Body of pancreas (tissue), 4 donors: ENCODE measurements around the gene NBL1. TPM values are rescaled to one million over a fixed set of nuclear protein-coding genes. Genes with fewer than 3 reads are reported as not detected.

Experiments
- ATAC-seq: fragments of 150-250 bp; one replicate; pipeline ENCODE4 v1.9.1; 2016
- DNase-seq, 4 donors: peaks; one replicate each; pipeline ENCODE4 v3.0.0-alpha.2; 2019
- H3K27ac ChIP-seq, 4 donors: fragments of 200-600 bp; sonication (generic); 1 replicate in 3 of 4; 2 replicates in 1 of 4; pipeline versions ENCODE4 v1.5.1 to v1.6.1; 2016 to 2019; ENCODE audit warnings: mild to moderate bottlenecking in 1 of 4, mixed read lengths in 1 of 4, moderate library complexity in 1 of 4
- H3K27me3 ChIP-seq, 2 donors: fragments of 200-600 bp; sonication (generic); one replicate each; pipeline ENCODE4 v1.6.0; 2016; ENCODE audit warnings: mild to moderate bottlenecking in 1 of 2
- H3K36me3 ChIP-seq, 2 donors: fragments of 200-600 bp; sonication (generic); replicated peaks in 1 of 2; 2 replicates each; pipeline ENCODE4 v1.5.1; 2016; ENCODE audit warnings: low read depth in 2 of 2; ENCODE audit not compliant: insufficient read depth in 1 of 2
- H3K4me1 ChIP-seq: fragments of 200-600 bp; sonication (generic); one replicate; pipeline ENCODE4 v1.6.0; 2016
- H3K4me3 ChIP-seq, 2 donors: fragments of 200-600 bp; sonication (generic); 1 replicate in 1 of 2; 2 replicates in 1 of 2; pipeline ENCODE4 v1.5.1; 2016 to 2019
- H3K9me3 ChIP-seq, 3 donors: fragments of 200-600 bp; sonication (generic); 1 replicate in 2 of 3; 2 replicates in 1 of 3; pipeline ENCODE4 v1.5.1; 2016
- POLR2A ChIP-seq, 3 donors: fragments of 450-650 bp; IDR thresholded peaks; one replicate each; pipeline ENCODE4 v1.6.1; 2016; ENCODE audit warnings: antibody characterized with exemption in 3 of 3, mild to moderate bottlenecking in 2 of 3
- WGBS, 2 donors: methylation state at CpG; one replicate each; pipeline ENCODE4 v1.1.5; 2017; 5-methylcytosine and 5-hydroxymethylcytosine counted together
- intact Hi-C: fragments of 100-400 bp; cut with DNase I; formaldehyde crosslinking; loops from one replicate; pipeline ENCODE4 v1.15.1; 2023
- total RNA-seq, 2 donors: library from RNA; depleted of rRNA; stranded (reverse); fragments of >200 nt; gene quantifications; one replicate each; pipeline ENCODE4 v1.1.0, GENCODE V29; 2016
- TF ChIP-seq, protein P1 (sequence below), 7 experiments: fragments of 450-650 bp in 4 of 7; fragments of 200-600 bp in 3 of 7; sonication (generic) in 3 of 7; IDR thresholded peaks; one replicate each; pipeline ENCODE4 v1.5.1; 2016 to 2019; ENCODE audit warnings: antibody characterized with exemption in 7 of 7

NBL1 gene
- total RNA-seq: 10 to 100 TPM; 21.8 to 32.4 TPM

GRCh38 chr1:19643602-19644394 is at the start of gene NBL1:
TSS of gene NBL1 (plus strand) at chr1:19644311. CDS start at chr1:19655031, 10,720 bp downstream.
- Histone ChIP-seq H3K27ac (peak within 1 kb of the TSS; percentile 20 to 76 (median 71)), H3K4me1 (peaks cover 18% of the 10 kb centered on the region), H3K27me3 (no peaks in the 10 kb centered on the region), H3K4me3 (peak within 1 kb of the TSS; percentile 9 to 47), H3K36me3 (no peaks in the 10 kb centered on the region), H3K9me3 (no peaks in the 10 kb centered on the region)
- intact Hi-C loops: no loop called here
- 2 to 32% methylated on average over 7 to 86 of the region's 90 CpGs for WGBS, 2 donors
- peak; percentile 41 to 60 (median 46) for DNase-seq
- ATAC-seq: peak; percentile 77
- TF ChIP-seq, protein P1, sequence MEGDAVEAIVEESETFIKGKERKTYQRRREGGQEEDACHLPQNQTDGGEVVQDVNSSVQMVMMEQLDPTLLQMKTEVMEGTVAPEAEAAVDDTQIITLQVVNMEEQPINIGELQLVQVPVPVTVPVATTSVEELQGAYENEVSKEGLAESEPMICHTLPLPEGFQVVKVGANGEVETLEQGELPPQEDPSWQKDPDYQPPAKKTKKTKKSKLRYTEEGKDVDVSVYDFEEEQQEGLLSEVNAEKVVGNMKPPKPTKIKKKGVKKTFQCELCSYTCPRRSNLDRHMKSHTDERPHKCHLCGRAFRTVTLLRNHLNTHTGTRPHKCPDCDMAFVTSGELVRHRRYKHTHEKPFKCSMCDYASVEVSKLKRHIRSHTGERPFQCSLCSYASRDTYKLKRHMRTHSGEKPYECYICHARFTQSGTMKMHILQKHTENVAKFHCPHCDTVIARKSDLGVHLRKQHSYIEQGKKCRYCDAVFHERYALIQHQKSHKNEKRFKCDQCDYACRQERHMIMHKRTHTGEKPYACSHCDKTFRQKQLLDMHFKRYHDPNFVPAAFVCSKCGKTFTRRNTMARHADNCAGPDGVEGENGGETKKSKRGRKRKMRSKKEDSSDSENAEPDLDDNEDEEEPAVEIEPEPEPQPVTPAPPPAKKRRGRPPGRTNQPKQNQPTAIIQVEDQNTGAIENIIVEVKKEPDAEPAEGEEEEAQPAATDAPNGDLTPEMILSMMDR (IDR thresholded peaks at IDR 0.05): no peak
- TF ChIP-seq POLR2A (IDR thresholded peaks at IDR 0.05): no peak

DNA sequence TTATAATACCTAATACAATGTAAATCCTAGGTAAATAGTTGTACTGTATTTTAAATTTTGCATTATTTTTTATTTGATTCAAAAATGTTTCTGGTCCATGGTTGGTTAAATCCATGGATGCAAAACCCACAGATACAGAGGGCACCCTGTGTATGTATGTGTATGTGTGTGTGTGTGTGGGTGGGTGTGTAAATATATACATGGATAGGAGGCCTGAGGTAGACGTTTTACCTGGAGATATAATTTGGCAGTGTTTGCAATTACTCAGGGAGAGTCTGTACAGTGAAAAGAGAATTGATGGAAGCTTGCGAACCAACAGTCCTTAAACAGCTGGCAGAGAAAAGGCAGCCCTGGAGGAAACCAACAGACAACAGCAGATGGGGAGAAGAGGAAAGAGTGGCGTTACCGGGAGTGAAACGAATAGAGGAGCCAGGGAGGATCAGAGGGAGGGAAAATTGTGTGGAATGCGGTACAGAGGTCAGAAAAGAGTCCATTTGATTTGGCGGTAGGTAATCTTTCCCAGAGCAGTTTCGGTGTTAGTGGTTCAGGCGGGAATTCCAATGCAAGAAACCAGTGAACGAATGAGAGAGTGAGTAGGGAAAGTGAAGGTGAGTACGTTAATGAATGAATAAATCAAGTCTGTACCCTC is 47.9 kb upstream of the NBL1 start:
- no peak for ATAC-seq
- Histone ChIP-seq H3K9me3 (no peaks in the 10 kb centered on the region), H3K27me3 (no peaks in the 10 kb centered on the region), H3K27ac (peak overlapping the region; percentile 85 to 94 (median 89)), H3K36me3 (no peaks in the 10 kb centered on the region), H3K4me3 (peak overlapping the region; percentile 88 to 92), H3K4me1 (peaks cover 35% of the 10 kb centered on the region)
- TF ChIP-seq, protein P1 (IDR thresholded peaks at IDR 0.05): no peak
- no peak for TF ChIP-seq POLR2A (IDR thresholded peaks at IDR 0.05)
- WGBS, 2 donors: 3% methylated on average over 11 of the region's 11 CpGs
- intact Hi-C loops: no loop called here
- peak in 1 of 4 donors; percentile 15 for DNase-seq

DNA sequence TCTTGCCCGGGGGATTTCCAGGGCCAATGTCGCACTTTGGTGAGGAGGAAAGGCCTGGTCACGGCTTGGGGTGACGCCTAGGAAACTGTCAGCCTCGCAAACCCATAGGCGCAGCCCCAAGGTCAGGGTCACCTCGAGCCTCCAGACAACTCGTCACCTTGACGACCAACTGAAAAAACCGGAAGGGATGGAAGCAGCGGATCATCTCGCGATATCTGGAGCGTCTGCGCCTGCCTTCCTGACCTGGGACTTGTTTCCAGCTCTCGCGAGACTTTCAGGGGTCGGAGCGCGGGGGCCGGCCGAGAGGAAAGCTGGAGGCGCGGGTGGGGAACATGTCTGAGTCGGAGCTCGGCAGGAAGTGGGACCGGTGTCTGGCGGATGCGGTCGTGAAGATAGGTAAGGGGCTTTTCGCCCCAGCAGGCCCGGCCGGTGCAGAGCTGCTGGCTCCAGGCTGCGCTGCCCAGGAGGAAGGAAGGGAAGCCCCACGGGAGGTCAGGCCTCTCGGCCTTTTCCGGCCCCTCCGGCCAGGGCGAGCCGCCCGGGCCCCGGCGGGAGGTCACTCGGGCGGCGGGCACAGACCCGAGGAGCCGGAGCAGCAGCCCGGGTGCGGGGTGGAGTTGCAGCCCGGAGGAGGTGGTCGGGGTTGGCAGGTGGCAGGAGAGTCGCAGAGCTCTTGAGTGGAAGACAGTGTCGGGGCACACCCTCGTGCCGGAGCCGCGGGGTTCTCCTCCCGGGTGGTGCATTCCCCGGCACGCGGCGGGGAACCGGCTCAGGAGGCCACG is 47.2 kb upstream of the NBL1 start:
- DNase-seq (peak; percentile 96 to 98 (median 98)), ATAC-seq (peak; percentile 94)
- Histone ChIP-seq H3K4me1 (peaks cover 35% of the 10 kb centered on the region), H3K36me3 (no peaks in the 10 kb centered on the region), H3K27ac (peak overlapping the region; percentile 85 to 94 (median 89)), H3K9me3 (no peaks in the 10 kb centered on the region), H3K4me3 (peak overlapping the region; percentile 88 to 92), H3K27me3 (no peaks in the 10 kb centered on the region)
- WGBS, 2 donors: 0% methylated on average over 15 to 64 of the region's 65 CpGs
- intact Hi-C loops: no loop called here
- TF ChIP-seq, protein P1 (IDR thresholded peaks at IDR 0.05): no peak
- TF ChIP-seq POLR2A (IDR thresholded peaks at IDR 0.05): peak; percentile 57 to 91 (median 89)

DNA sequence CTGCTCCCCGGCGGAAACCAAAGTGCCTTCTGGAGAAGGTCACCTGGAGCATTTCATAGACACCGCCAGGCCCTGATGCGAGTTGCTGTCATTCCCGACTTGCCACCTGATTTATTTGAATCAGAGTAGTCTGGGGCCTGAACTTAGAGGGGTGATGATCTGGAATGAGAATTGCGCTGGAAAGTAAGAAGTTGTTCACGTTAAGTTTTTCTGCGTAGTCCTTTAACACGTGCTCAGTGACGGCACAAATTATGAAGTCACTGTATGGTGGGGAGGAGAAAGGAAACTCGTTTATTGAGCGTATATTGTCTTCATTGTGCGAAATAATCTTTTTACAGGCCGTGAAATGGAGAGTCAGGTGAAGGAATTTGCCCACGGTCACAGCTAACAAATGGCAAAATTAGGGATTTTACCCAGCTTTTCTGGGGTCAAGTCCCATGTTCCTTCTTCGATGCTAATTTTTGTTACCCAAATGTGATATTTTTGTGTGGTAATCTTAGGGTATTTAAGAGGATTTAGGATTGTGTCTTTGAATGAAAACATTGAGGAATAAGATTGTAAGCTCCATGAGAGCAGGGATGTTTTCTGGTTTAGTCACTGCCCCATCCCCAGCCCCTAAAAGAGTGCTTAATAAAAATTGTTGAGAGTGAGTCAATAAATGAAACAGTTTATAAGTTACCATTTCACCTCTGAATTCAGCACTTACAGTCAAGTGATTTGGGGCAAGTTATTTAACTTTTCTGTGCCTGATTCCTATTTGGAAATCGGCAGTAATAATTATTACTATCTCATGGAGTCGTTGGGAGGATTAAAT is 46.4 kb upstream of the NBL1 start:
- Histone ChIP-seq H3K4me1 (peaks cover 35% of the 10 kb centered on the region), H3K27ac (peak overlapping the region; percentile 85 to 94 (median 89)), H3K27me3 (no peaks in the 10 kb centered on the region), H3K4me3 (peak overlapping the region; percentile 88 to 92), H3K36me3 (no peaks in the 10 kb centered on the region), H3K9me3 (no peaks in the 10 kb centered on the region)
- intact Hi-C loops: no loop called here
- TF ChIP-seq POLR2A (IDR thresholded peaks at IDR 0.05): no peak
- TF ChIP-seq, protein P1 (IDR thresholded peaks at IDR 0.05): no peak
- ATAC-seq: peak; percentile 9
- WGBS, 2 donors: 11 to 14% methylated on average over 18 of the region's 18 CpGs
- no peak for DNase-seq
